Lower lobe of right lung (tissue), 2 donors: ENCODE measurements around the gene SYCP3. TPM values are rescaled to one million over a fixed set of nuclear protein-coding genes. Genes with fewer than 3 reads are reported as not detected.

ENCODE experiments used
- ATAC-seq, 2 donors: fragments of 200-7000 bp; cut with Tn5 transposase; one replicate each; pipeline ENCODE4 v1.9.1; 2020 to 2022; ENCODE audit warnings: mild to moderate bottlenecking in 2 of 2, moderate library complexity in 2 of 2
- DNase-seq: peaks from one replicate; pipeline ENCODE4 v3.0.0-alpha.2; 2020
- H3K27ac ChIP-seq: fragments of 200-600 bp; one replicate; pipeline ENCODE4 v1.8.0; 2022
- H3K27me3 ChIP-seq: fragments of 200-600 bp; one replicate; pipeline ENCODE4 v1.8.0; 2022; ENCODE audit warnings: low read depth
- H3K36me3 ChIP-seq: fragments of 200-600 bp; one replicate; pipeline ENCODE4 v1.8.0; 2022; ENCODE audit warnings: mild to moderate bottlenecking
- H3K4me1 ChIP-seq: fragments of 200-600 bp; one replicate; pipeline ENCODE4 v1.8.0; 2022
- H3K4me3 ChIP-seq: fragments of 200-600 bp; one replicate; pipeline ENCODE4 v1.8.0; 2022; ENCODE audit warnings: mild to moderate bottlenecking
- H3K9me3 ChIP-seq: fragments of 200-600 bp; one replicate; pipeline ENCODE4 v1.8.0; 2022
- CTCF ChIP-seq: fragments of 200-600 bp; IDR thresholded peaks from one replicate; pipeline ENCODE4 v1.8.0; 2022; ENCODE audit warnings: antibody characterized with exemption, mild to moderate bottlenecking
- intact Hi-C: fragments of 100-400 bp; cut with DNase I; formaldehyde crosslinking; loops from one replicate; pipeline ENCODE4 v1.11.0; 2022
- total RNA-seq: library from RNA; stranded (reverse); fragmentation: NEBNext Ultra II Directional; extraction: Animal tissue kit (Norgen Biotek cat#: 25700); gene quantifications from one replicate; pipeline ENCODE4 v1.2.1, GENCODE V29; 2021
- donor health status: DM: no; HTN: yes; CAD: no; lungs with severe emphysema.

Gene SYCP3
- total RNA-seq, 1 donor from 2014 or later, result 0.71 TPM

- DNase-seq (no peak), ATAC-seq (peak; percentile 49 to 74)
- H3K4me3 ChIP-seq, result no peak overlapping the region
- intact Hi-C loops, result no loop called here
- H3K4me1 ChIP-seq, result peaks cover 9% of the 10 kb centered on the region
- H3K9me3 ChIP-seq, result no peaks in the 10 kb centered on the region
- no peak overlapping the region for H3K27ac ChIP-seq
- no peak for TF ChIP-seq CTCF
- peaks cover 63% of the 10 kb centered on the region for H3K36me3 ChIP-seq
- H3K27me3 ChIP-seq, result no peaks in the 10 kb centered on the region
Measured at GRCh38 chr12:101761350-101761749, 22.1 kb upstream of the SYCP3 start.

GRCh38 chr12:101759396-101760047, 20.3 kb upstream of the SYCP3 start:
- Histone ChIP-seq H3K4me3 (no peak overlapping the region), H3K36me3 (peaks cover 64% of the 10 kb centered on the region), H3K9me3 (no peaks in the 10 kb centered on the region), H3K4me1 (peaks cover 9% of the 10 kb centered on the region), H3K27ac (no peak overlapping the region), H3K27me3 (no peaks in the 10 kb centered on the region)
- intact Hi-C loops, result no loop called here
- DNase-seq, result no peak
- peak in 1 of 2 donors; percentile 46 for ATAC-seq
- peak; percentile 68 for TF ChIP-seq CTCF

- Histone ChIP-seq H3K27ac (no peak overlapping the region), H3K9me3 (no peaks in the 10 kb centered on the region), H3K4me1 (no peaks in the 10 kb centered on the region), H3K27me3 (no peaks in the 10 kb centered on the region), H3K4me3 (no peak overlapping the region), H3K36me3 (peaks cover 96% of the 10 kb centered on the region)
- no peak for ATAC-seq
- intact Hi-C loops, result no loop called here
- TF ChIP-seq CTCF, result no peak
- DNase-seq, result no peak
Measured at GRCh38 chr12:101750152-101750551, 10.9 kb upstream of the SYCP3 start.

GRCh38 chr12:101749657-101750056, 10.4 kb upstream of the SYCP3 start:
- no peak overlapping the region for H3K4me3 ChIP-seq
- no peaks in the 10 kb centered on the region for H3K27me3 ChIP-seq
- intact Hi-C loops, result no loop called here
- no peak overlapping the region for H3K27ac ChIP-seq
- H3K36me3 ChIP-seq, result peaks cover 98% of the 10 kb centered on the region
- H3K4me1 ChIP-seq, result no peaks in the 10 kb centered on the region
- ATAC-seq (no peak), DNase-seq (no peak)
- H3K9me3 ChIP-seq, result no peaks in the 10 kb centered on the region
- TF ChIP-seq CTCF, result no peak

GRCh38 chr12:101748907-101749306, 9.6 kb upstream of the SYCP3 start:
- no peak for DNase-seq
- Histone ChIP-seq H3K27me3 (no peaks in the 10 kb centered on the region), H3K9me3 (no peaks in the 10 kb centered on the region), H3K4me1 (no peaks in the 10 kb centered on the region), H3K4me3 (no peak overlapping the region), H3K36me3 (peaks cover 98% of the 10 kb centered on the region), H3K27ac (no peak overlapping the region)
- no peak for TF ChIP-seq CTCF
- intact Hi-C loops, result no loop called here
- no peak for ATAC-seq
